HG03135 (cell line): Measurements from ENCODE around the gene TMC7.
"Not testable (repeated sequence)": the region's sequence is repeated elsewhere in the genome, so short reads cannot be mapped to it uniquely, and the experiment has no call there.

Experiments used
- ATAC-seq: cut with Tn5 transposase; IDR thresholded peaks from one replicate; pipeline ENCODE4 v1.9.1; 2021; ENCODE audit warnings: mild to moderate bottlenecking, moderate library complexity; ENCODE audit not compliant: unreplicated experiment

Gene TMC7

DNA sequence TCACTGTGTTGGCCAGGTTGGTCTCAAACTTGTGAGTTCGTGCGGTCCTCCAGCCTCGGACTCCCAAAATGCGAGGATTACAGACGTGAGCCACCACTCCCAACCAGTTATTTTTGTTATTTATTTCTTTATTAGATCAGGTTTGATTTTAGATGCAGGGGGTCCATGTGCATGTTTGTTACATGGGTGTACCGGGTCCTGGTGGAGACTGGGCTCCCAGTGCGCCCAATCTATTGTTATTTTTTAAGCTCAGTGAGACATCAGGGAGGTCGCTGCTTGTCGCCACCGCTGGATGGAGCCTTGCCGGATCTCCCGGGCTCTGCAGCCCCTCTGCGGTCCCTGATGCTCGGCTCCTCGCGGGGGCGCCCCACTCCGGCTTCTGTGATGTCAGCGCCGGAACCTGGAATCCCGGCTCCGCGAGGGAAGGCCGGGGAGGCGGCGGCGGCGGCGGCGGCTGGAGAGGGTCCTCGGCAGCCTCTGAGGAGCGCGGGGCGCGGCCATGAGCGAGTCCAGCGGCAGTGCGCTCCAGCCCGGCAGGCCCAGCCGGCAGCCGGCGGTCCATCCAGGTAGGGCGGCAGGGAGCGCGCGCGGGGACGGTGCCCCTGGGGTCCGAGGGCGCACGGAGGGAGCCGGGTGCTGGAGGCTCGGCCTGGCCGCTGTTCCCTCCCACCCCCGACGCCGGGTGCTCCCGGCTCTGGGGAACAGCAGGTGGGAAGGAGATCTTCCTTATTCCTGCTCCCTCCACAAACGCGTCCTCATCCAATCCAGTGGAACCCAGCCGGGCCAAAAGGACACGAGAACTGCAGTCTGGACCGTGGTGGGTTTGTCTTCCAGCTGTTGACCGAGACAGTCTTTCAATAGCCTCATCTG, at the start of gene TMC7:
TSS of gene TMC7 (plus strand) at position 370 of the 870 bp plus-strand sequence. CDS start at position 500, 130 bp downstream.
- no peak for ATAC-seq

DNA sequence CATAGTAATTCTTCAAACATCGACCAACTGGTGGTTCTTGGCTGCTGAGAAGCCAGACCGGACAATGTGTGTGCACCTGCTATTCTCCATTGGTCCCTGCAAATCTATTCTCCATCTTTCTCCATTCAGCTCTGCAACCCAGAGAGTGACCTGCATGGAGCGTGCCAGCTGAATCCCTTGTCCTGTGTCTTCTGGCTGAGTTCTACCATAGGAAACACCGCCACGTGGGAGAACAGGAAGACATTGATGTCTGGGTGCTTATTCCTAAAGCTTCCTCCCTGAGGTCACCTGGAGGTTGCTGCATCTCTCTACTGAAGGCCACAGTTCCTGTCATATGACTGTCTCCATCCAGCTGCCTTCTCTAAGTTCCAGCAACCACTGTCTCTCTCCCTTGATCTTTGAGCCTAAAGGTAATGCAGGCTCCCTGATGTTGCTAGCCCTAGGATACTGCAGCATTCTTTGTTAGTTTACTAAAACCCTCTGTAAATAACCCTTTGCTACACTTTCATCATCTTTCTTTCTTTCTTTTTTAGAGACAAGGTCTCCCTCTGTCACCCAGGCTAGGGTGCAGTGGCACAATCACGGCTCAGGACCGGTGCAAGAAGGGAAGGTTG, 46.9 kb upstream of the TMC7 start:
- ATAC-seq: no peak

DNA sequence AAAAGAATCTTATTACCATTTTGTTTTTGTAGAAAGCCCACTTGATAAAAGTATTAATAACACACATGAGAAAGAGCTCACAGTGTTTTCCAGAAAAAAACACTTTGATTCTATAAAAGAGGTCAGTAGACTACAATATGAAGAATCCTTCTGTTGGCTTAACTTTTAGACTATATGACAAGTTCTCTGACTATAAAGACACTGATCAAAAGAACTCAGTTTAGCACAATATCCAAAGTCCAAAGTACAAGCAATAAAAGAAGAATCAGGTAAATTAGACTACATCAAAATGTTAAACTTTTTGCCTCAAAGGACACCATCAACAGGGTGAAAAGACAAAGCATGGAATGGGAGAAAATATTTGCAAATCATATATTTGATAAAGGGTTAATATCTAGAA, 46.3 kb upstream of the TMC7 start:
- ATAC-seq: no peak

DNA sequence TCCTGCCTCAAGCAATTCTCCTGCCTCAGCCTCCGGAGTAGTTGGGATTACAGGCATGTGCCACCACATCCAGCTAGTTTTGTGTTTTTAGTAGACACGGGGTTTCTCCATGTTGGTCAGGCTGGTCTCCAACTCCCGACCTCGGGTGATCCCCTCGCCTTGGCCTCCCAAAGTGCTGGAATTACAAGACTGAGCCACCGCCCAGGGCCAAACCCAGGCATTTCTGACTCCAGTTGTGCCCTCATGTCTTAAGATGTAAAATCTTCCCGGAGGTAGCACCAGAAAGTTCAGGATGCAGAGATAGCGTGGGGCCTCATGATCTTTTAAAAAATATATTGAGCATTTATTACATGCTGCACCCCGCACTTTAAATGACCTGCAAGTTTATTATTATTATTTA, 44.7 kb upstream of the TMC7 start:
- no peak for ATAC-seq

DNA sequence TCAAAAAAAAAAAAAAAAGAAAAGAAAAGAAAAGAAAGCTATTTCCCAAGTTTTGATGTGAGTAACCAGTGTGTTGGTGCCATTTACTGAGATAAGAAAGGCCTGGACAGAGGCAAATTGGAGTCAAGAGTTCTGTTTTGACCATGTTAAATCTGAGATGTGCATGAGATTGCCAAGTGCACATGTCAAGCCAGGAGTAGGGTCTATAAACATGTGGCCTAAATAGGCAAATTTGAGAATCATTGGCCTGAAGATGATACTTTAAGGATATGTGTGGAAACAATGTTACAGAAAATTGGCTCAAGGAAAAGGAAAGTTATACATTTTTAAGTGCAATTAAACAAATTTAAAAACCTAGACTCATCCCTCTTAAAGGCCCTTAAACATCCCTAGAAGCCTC, 42.3 kb upstream of the TMC7 start:
- ATAC-seq: no peak

DNA sequence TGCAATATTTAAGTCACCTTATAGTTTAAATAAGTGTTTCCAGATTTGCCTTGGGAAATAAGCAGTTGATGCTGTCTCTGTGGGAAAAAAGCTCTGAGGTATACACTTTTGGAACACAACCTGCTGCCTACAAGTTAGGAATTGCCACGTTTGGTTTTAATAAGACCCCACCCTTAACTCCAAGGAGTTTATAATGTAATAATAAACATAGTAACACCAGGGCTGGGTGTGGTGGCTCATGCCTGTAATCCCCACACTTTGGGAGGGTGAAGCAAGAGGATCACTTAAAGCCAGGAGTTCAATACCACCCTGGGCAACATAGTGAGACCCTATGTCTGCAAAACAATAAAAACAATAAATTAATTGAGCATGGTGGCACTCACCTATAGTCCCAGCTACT, 41.7 kb upstream of the TMC7 start:
- no peak for ATAC-seq

DNA sequence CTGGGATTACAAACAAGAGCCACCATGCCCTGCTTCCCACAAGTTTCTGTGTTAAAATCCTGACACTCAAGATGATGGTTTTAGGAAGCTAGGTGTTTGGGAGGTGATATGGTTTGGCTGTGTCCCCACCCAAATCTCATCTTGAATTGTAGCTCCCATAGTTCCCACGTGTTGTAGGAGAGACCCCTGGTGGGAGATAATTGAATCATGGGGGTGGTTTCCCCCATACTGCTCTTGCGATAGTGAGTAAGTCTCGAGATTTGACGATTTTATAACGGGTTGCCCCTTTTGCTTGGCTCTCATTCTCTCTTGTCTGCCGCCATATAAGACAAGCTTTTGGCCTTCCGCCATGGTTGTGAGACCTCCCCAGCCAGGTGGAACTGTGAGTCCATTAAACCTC, 40.3 kb upstream of the TMC7 start:
- no peak for ATAC-seq

DNA sequence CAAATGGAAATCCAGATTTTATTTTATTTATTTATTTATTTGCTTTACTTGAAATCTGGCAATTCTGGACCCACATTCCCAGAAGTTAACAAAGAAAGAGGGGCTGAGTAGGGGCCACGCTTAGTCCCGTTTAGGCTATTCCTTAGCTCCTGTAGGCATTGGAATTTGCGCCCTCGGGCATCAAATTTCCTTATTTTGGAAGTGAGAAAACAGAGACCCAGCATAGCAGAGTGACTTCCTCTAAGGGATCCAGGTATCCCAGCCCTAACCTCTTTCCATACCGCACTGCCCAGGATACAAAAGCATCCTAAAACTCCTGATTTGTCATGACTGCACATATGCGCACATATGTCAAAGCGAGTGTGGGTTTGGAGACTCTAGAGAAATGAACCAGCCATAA, 38.5 kb upstream of the TMC7 start:
- ATAC-seq: no peak

DNA sequence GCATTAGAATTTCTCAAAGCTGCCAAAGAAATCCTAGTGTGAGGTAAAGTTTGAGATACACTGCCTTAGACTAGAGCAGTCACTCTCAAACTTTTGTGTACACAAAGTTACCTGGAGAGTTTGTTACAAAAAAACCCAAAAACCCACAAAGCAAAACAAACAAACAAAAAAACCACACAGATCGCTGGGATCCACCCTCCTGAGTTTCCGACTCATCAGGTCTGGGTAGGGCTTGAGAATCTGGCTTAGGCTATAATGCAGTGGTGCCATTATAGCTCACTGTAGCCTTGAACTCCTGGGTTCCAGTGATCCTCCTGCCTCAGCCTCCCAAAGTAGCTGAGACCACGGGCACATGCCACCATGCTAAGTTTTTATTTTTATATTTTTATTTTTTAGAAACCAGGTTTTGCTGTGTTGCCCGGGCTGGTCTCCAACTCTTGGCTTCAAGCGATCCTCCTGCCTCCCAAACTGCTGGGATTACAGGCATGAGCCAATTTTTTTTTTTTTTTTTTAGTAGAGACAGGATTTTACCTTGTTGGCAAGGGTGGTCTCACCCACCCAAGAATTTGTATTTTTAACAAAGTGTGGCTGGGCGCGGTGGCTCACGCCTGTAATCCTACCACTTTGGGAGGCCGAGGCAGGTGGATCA, 35.2 kb upstream of the TMC7 start:
- no peak for ATAC-seq

DNA sequence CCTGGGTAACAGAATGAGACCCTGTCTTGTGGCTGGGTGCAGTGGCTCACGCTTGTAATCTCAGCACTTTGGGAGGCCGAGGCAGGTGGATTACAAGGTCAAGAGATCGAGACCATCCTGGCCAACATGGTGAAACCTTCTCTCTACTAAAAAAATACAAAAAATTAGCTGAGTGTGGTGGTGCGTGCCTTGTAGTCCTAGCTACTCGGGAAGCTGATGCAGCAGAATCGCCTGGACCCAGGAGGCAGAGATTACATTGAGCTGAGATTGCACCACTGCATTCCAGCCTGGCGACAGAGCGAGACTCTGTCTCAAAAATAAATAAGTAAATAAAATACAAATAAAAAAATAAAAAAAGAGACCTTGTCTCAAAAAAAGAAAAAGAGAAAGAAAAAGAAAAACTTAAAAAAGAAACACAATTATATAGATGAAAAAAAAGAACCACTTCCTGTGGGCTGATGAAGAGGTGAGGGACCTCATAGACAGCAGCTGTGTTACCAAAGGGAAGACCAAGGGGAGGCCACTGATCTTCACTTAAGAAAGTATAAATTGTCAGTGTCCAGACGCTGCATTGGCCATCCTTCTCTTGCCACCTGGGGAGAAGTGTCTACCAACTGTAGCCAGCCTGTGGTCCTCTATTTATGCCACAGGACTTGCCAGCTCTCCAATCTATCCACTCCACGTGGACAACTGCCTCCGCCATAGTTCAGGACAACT, 33.1 kb upstream of the TMC7 start:
- no peak for ATAC-seq

DNA sequence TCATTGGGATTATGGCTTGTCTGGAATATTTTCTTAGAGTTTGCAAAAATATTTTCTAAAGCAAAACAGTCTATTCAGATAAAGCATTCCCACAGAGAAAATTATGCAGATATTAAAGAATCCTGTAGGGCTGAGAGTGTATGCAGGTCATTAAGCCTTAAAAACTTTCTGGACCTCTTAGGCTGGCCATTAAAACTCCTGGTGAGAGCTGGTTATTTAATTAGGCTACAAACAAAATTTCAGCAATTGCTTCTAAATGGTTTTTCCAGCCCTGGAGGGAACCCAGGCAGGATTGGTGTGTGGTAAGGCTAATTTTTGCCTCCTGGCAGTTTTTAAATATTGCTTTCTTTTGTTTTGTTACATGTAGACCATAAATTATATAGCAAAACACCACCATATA, 30.2 kb upstream of the TMC7 start:
- no peak for ATAC-seq

DNA sequence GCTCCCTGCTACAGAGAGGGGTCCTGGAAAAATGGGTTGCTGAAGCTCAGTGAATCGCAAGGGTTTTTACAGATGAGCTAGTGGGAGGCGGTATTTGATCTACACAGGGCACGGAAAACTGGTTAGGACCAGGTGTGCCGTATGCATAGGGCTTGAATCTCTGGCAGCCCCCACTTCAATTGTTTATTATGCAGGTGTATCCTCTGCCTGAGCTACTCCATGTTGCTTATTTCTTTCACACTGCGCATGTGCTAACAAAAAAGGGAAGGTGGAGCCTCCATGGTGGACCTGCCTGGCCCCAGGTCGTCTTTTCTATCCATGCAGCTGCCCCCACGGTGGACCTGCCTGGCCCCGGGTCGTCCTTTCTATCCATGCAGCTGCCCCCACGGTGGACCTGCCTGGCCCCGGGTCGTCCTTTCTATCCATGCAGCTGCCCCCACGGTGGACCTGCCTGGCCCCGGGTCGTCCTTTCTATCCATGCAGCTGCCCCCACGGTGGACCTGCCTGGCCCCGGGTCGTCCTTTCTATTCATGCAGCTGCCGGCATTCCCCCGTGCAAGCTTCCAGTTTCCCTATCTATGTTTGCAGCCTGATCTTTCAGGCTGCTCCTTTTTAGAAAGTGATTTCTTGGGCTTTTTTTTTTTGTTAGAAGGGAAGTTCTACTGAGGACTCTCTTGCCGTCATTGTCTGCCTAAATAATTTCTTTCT, 27.7 kb upstream of the TMC7 start:
- ATAC-seq: not testable (repeated sequence)

DNA sequence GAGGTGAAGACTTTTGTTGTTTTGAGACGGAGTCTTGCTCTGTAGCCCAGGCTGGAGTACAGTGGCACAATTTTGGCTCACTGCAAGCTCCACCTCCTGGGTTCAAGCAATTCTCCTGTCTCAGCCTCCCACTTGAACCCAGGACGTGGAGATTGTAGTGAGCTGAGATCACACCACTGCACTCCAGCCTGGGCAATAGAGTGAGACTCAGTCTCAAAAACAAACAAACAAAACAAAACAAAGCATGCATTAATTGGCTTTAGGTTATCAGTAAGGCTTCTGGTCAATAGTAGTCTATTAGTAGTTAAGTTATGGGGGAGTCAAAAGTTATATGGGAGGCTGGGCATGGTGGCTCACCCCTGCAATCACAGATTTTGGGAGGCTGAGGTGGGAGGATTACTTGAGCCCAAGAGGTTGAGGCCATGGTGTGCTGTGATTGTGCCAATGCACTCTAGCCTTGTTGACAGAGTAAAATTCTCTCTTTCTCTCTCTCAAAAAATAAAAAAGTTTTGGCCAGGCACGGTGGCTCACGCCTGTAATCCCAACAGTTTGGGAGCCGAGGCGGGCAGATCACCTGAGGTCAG, 27.0 kb upstream of the TMC7 start:
- not testable (repeated sequence) for ATAC-seq

DNA sequence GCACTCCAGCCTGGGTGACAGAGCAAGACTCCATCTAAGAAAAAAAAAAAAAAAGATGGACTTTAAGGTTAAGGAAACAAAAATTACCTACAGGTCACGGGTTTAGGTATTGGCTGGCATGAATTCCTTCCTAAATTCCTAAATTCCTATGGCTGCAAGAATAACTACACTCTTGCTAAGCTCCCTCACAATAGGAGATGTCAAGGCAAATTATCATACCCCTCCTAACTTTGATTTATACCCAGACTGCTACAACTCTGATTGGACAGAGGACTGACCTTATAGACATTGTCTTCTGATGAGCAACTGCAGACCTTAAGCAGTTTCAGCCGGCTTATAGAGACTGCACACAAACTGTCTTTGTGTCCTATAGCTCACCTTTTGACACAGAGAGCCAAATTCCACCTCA, 25.1 kb upstream of the TMC7 start:
- no peak for ATAC-seq

DNA sequence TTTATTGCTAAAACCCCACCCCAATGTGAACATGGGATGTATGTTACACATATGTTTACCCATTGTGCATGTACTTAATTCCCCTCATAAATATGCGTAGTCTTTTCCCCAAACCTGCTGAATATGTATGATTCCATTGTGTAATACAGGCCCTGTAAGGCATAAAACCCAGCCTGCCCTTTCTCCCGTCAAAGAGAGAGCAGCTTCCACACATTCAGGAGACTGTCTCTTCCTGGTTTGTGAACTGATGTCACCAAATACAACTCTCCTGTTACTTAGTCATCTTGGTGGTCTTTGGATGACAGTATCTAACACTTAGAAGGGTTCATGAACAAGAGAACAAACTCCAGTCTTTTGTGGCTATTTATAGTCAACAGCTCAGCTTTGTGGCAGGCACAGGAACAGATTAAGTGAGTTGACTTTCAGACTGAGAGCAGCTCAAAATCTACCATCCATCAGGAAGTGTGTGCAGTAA, 24.7 kb upstream of the TMC7 start:
- no peak for ATAC-seq

DNA sequence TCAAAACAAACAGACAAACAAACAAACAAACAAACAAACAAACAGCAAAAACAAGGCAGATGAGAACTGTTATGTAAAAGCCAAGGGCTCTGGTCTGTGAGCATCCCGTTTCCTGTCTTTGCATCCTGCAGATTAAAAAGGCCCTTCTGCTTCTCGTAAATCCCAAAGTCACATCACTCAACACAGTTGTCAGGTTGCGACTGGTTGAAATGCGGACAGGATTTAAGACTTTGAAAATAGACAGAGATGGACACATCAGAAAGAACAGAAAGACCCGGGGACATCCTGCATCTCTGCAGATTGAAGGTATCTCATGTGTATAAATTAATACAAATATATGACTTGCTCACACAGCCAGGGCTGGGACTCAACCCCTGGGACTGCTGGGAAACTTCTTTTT, 18.2 kb upstream of the TMC7 start:
- no peak for ATAC-seq

DNA sequence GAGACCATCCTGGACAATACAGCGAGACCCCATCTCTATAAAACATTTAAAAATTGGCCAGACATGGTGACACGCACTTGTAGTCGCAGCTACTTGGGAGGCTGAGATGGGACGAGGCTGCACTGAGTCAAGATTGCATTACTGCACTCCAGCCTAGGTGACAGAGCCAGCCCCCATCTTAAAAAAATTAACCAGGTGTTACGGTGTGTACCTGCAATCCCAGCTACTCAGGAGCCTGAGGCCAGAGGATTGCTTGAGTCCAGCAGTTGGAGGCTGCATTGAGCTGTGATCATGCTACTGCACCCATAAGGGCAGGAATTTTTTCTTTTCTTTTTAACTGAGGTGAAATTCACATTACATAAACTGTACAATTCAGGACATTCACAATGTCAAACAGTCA, 16.9 kb upstream of the TMC7 start:
- ATAC-seq: no peak

DNA sequence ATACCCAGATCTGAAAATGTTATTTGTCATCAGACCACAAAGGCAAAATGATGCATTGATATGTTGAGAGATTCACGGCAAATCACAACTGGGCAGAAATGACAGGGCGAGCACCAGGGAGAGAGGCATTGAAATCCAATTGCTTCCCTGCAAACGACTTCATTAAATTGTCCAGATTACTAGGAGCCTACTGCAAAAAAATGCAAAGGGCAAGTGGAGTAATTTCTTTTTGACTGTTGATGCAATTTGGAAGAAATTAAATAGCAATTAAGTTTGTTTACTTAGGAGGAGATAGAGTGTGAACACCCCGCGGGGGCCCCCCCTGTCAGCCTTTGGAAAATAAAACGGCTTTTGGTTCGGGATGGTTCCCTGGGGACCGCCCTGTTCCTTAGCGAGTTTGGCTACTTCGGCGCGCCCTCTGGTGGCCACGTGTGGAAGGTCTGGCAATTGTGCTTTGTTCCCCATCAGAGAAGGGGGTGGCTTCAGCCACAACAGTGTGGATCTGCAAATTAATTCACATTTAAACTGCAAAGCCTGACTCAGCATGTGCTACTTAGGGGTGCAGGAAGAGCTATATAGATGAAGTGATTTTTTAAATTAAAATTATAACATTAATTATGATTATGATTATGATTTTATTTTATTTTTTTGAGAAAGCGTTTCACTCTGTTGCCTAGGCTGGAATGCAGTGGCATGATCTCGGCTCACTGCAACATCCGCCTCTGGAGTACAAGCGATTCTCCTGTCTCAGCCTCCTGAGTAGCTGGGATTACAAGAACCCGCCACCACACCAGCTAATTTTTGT, 14.5 kb upstream of the TMC7 start:
- no peak for ATAC-seq

DNA sequence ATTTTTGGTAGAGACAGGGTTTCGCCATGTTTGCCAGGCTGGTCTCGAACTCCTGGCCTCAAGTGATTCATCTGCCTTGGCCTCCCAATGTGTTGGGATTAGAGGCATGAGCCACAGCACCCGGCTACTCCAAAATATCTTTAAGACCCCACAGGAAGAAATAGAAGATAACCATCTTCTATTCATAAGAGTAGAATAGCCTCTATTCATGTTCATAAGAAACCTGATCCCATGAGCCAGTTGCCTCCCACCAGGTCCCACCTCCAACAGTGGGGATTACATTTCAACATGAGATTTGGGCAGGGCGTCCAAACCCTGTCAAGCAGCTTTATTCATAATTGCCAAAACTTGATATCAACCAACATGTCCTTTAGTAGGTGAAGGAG, 13.9 kb upstream of the TMC7 start:
- no peak for ATAC-seq
